ENCODE measurements around the gene CAPN15.

DNA sequence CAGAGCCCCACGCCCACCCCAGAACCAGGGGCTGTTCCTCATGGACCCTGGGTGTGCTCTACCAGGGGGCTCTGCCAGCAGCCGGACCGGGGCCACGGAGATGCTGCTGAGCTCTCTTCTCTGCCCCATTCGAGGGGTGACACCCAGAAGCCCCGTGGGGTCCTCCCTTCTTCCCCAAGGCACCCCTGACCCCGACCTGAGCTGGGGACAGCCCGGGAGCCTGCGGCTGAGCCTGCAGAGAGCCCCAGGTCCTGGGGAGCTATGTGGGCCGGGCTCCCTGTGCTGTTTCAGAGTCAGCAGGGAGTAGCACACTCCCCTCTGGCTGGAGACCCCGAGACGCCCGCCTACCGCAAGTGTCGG lies 31.5 kb downstream of the CAPN15 start:
- no peak for TF ChIP-seq EP300 (IDR thresholded peaks at IDR 0.05; ENCODE audit: borderline replicate concordance)
- no peak for TF ChIP-seq CEBPB (IDR thresholded peaks at IDR 0.05)
- no peak for TF ChIP-seq MAX (IDR thresholded peaks at IDR 0.05)
- no peak for TF ChIP-seq YY1 (IDR thresholded peaks at IDR 0.05; ENCODE audit: low read depth)
- no peak for TF ChIP-seq FOXM1 (IDR thresholded peaks at IDR 0.05; ENCODE audit: borderline replicate concordance, low read depth)
- no peak for TF ChIP-seq TAF1 (IDR thresholded peaks at IDR 0.05; ENCODE audit: low read depth)
- TF ChIP-seq TEAD4 (IDR thresholded peaks at IDR 0.05): no peak

All from Ishikawa (cell line).